NCI-H2196 (cell line): ENCODE data around the gene TPCN2.

ENCODE experiments used
- DNase-seq: peaks from one replicate; lab custom pipeline; 2025; ENCODE audit not compliant: unreplicated experiment; lab: John Stamatoyannopoulos, UW

Gene TPCN2

GRCh38 chr11:69057236-69057635, 8.5 kb downstream of the TPCN2 start:
- no peak for DNase-seq

GRCh38 chr11:69057801-69058200, 9.1 kb downstream of the TPCN2 start:
- DNase-seq: no peak

- DNase-seq: no peak
Observed at GRCh38 chr11:69058511-69059270, 10.0 kb downstream of the TPCN2 start.

GRCh38 chr11:69059429-69059828, 10.7 kb downstream of the TPCN2 start:
- no peak for DNase-seq

GRCh38 chr11:69059985-69060384, 11.3 kb downstream of the TPCN2 start:
- no peak for DNase-seq

GRCh38 chr11:69060806-69061712, 12.3 kb downstream of the TPCN2 start:
- no peak for DNase-seq

GRCh38 chr11:69061713-69062053, 13.0 kb downstream of the TPCN2 start:
- DNase-seq: no peak

- no peak for DNase-seq
Observed at GRCh38 chr11:69062169-69062855, 13.6 kb downstream of the TPCN2 start.

- no peak for DNase-seq
Observed at GRCh38 chr11:69062873-69063651, 14.3 kb downstream of the TPCN2 start.

- DNase-seq: no peak
Observed at GRCh38 chr11:69063652-69064260, 15.0 kb downstream of the TPCN2 start.

- DNase-seq: no peak
Observed at GRCh38 chr11:69064394-69064957, 15.7 kb downstream of the TPCN2 start.

GRCh38 chr11:69065147-69065710, 16.5 kb downstream of the TPCN2 start:
- no peak for DNase-seq

- DNase-seq: no peak
Observed at GRCh38 chr11:69066122-69067112, 17.7 kb downstream of the TPCN2 start.

- no peak for DNase-seq
Observed at GRCh38 chr11:69067200-69067599, 18.5 kb downstream of the TPCN2 start.

GRCh38 chr11:69071086-69071800, 22.5 kb downstream of the TPCN2 start:
- no peak for DNase-seq

- DNase-seq: no peak
Observed at GRCh38 chr11:69071956-69072355, 23.2 kb downstream of the TPCN2 start.

- DNase-seq: no peak
Observed at GRCh38 chr11:69073469-69073868, 24.7 kb downstream of the TPCN2 start.
